ENCODE data around the gene TELO2. TPM values are rescaled to one million over a fixed set of nuclear protein-coding genes. Genes with fewer than 3 reads are reported as not detected.

TELO2 gene
- total RNA-seq (2022; extraction: Qiagen RNA extraction; ENCODE audit: low read depth) = 28.3 to 41.7 TPM (median 38.9 TPM) in 5 replicates

GRCh38 chr16:1492923-1493745 lies at the start of gene TELO2:
Gene TELO2, plus strand, starts transcription at chr16:1493360. Its CDS starts 922 bp downstream, at chr16:1494282.

GRCh38 chr16:1443980-1444729 lies 49.0 kb upstream of the TELO2 start, which contains the start of gene CCDC154:
Gene CCDC154, minus strand, starts transcription at chr16:1444556. Its CDS starts 234 bp downstream, at chr16:1444322.

GRCh38 chr16:1474796-1475551 lies 18.2 kb upstream of the TELO2 start, which contains the start of gene CLCN7:
Gene CLCN7, minus strand, starts transcription at chr16:1475028. Its CDS starts 54 bp downstream, at chr16:1474974.

GRCh38 chr16:1488619-1489018 lies 4.5 kb upstream of the TELO2 start, which contains the start of gene PTX4:
Gene PTX4, minus strand, starts transcription at chr16:1488944. Its CDS starts 35 bp downstream, at chr16:1488909.

GRCh38 chr16:1533443-1533951 lies 40.3 kb downstream of the TELO2 start, which contains the start of gene TMEM204:
Gene TMEM204, plus strand, starts transcription at chr16:1533666. Its CDS starts 610 bp downstream, at chr16:1534276.

Other genes with a start within 250 kb of the TELO2 start
- 0.15 TPM in 1 of 5 replicates, not detected in the others for gene TPSD1, start 237.3 kb upstream of the TELO2 start, total RNA-seq (2022; extraction: Qiagen RNA extraction; ENCODE audit: low read depth)
- gene UBE2I, start 183.7 kb upstream of the TELO2 start, total RNA-seq (2022; extraction: Qiagen RNA extraction; ENCODE audit: low read depth) = 150 to 195 TPM (median 172 TPM) in 5 replicates
- 0.94 to 1.5 TPM (median 1.3 TPM) in 5 replicates for gene BAIAP3, start 159.7 kb upstream of the TELO2 start, total RNA-seq (2022; extraction: Qiagen RNA extraction; ENCODE audit: low read depth)
- 58.1 to 93.9 TPM (median 88.2 TPM) in 5 replicates for gene TSR3, start 141.5 kb upstream of the TELO2 start, total RNA-seq (2022; extraction: Qiagen RNA extraction; ENCODE audit: low read depth)
- 26.2 to 39.2 TPM (median 34.4 TPM) in 5 replicates for gene GNPTG, start 141.4 kb upstream of the TELO2 start, total RNA-seq (2022; extraction: Qiagen RNA extraction; ENCODE audit: low read depth)
- gene UNKL, start 78.7 kb upstream of the TELO2 start, total RNA-seq (2022; extraction: Qiagen RNA extraction; ENCODE audit: low read depth) = 21.4 to 34.4 TPM (median 30.8 TPM) in 5 replicates
- gene UQCC4, start 72.6 kb upstream of the TELO2 start, total RNA-seq (2022; extraction: Qiagen RNA extraction; ENCODE audit: low read depth) = 33.5 to 37.2 TPM (median 35.3 TPM) in 5 replicates
- gene PERCC1, start 62.3 kb upstream of the TELO2 start, total RNA-seq (2022; extraction: Qiagen RNA extraction; ENCODE audit: low read depth) = not detected in 5 replicates
- gene CCDC154, start 48.8 kb upstream of the TELO2 start, total RNA-seq (2022; extraction: Qiagen RNA extraction; ENCODE audit: low read depth) = 0.05 to 0.47 TPM (median 0.26 TPM) in 4 of 5 replicates, not detected in the other
- 56.1 to 74.8 TPM (median 72.3 TPM) in 5 replicates for gene CLCN7, start 18.3 kb upstream of the TELO2 start, total RNA-seq (2022; extraction: Qiagen RNA extraction; ENCODE audit: low read depth)
- gene PTX4, start 4.4 kb upstream of the TELO2 start, total RNA-seq (2022; extraction: Qiagen RNA extraction; ENCODE audit: low read depth) = not detected in 5 replicates
- gene TMEM204, start 40.3 kb downstream of the TELO2 start, total RNA-seq (2022; extraction: Qiagen RNA extraction; ENCODE audit: low read depth) = 0.07 to 0.08 TPM in 2 of 5 replicates, not detected in the others
- gene IFT140, start 118.7 kb downstream of the TELO2 start, total RNA-seq (2022; extraction: Qiagen RNA extraction; ENCODE audit: low read depth) = 6.4 to 9.2 TPM (median 8.6 TPM) in 5 replicates
- gene CRAMP1, start 119.0 kb downstream of the TELO2 start, total RNA-seq (2022; extraction: Qiagen RNA extraction; ENCODE audit: low read depth) = 11.8 to 17.6 TPM (median 16.9 TPM) in 5 replicates
- 172 to 195 TPM (median 191 TPM) in 5 replicates for gene JPT2, start 184.9 kb downstream of the TELO2 start, total RNA-seq (2022; extraction: Qiagen RNA extraction; ENCODE audit: low read depth)
- 46.6 to 69.5 TPM (median 57.9 TPM) in 5 replicates for gene MAPK8IP3, start 212.8 kb downstream of the TELO2 start, total RNA-seq (2022; extraction: Qiagen RNA extraction; ENCODE audit: low read depth)

Data from A549 treated with GW870086 at 1 μM for 4 hours (cell line).